ENCODE measurements around the gene TESPA1. TPM values are rescaled to one million over a fixed set of nuclear protein-coding genes. Genes with fewer than 3 reads are reported as not detected.
A peak's percentile ranks its signal among the peaks of the same experiment; 100 is the strongest.
"Not testable (repeated sequence)": the region's sequence is repeated elsewhere in the genome, so short reads cannot be mapped to it uniquely, and the experiment has no call there.

Gene TESPA1
- total RNA-seq, 2 donors from 2014 or later: 0.47 to 0.74 TPM

- intact Hi-C loops (cut with DNase I): loop anchor here (5.0 to 10.0 kb wide), 2 partner anchors 232 to 254 kb away; no protein-coding TSS in a partner anchor
- no peak for DNase-seq
- ATAC-seq: no peak
Measured at GRCh38 chr12:54956322-54956721, 28.2 kb downstream of the TESPA1 start.

- ATAC-seq (no peak), DNase-seq (no peak)
- intact Hi-C loops (cut with DNase I): loop anchor here (5.0 to 10.0 kb wide), 2 partner anchors 230 to 252 kb away; no protein-coding TSS in a partner anchor
Measured at GRCh38 chr12:54954801-54955200, 29.8 kb downstream of the TESPA1 start.

GRCh38 chr12:54954228-54954627 lies 30.3 kb downstream of the TESPA1 start:
- ATAC-seq (no peak), DNase-seq (no peak)
- intact Hi-C loops (cut with DNase I): loop anchor here in 1 of 2 donors (10.0 kb wide), 1 partner anchor 229 kb away; no protein-coding TSS in a partner anchor

- ATAC-seq: no peak
- intact Hi-C loops (cut with DNase I): loop anchor here in 1 of 2 donors (10.0 kb wide), 1 partner anchor 225 kb away; no protein-coding TSS in a partner anchor
- DNase-seq: no peak
Measured at GRCh38 chr12:54950071-54950727, 34.4 kb downstream of the TESPA1 start.

- ATAC-seq: peak in 1 of 2 donors; percentile 38
- intact Hi-C loops (cut with DNase I): no loop called here
Measured at GRCh38 chr12:54949073-54949711, 35.4 kb downstream of the TESPA1 start.

GRCh38 chr12:54948171-54948570 lies 36.4 kb downstream of the TESPA1 start:
- ATAC-seq (no peak), DNase-seq (no peak)
- intact Hi-C loops (cut with DNase I): no loop called here

More at GRCh38 chr12:54949073-54949711, 35.4 kb downstream of the TESPA1 start:
- no peak for DNase-seq

- DNase-seq: no peak
- no peak for ATAC-seq
- intact Hi-C loops (cut with DNase I): no loop called here
Measured at GRCh38 chr12:54945082-54945481, 39.5 kb downstream of the TESPA1 start.

- ATAC-seq; intact Hi-C loops (cut with DNase I); DNase-seq: not testable (repeated sequence)
Measured at GRCh38 chr12:54943292-54943691, 41.3 kb downstream of the TESPA1 start.

- intact Hi-C loops (cut with DNase I): no loop called here
- DNase-seq (no peak), ATAC-seq (no peak)
Measured at GRCh38 chr12:54941659-54942058, 42.9 kb downstream of the TESPA1 start.

GRCh38 chr12:54940727-54941315 lies 43.7 kb downstream of the TESPA1 start:
- ATAC-seq (peak in 1 of 2 donors; percentile 40), DNase-seq (no peak)
- intact Hi-C loops (cut with DNase I): no loop called here

- DNase-seq: no peak
- intact Hi-C loops (cut with DNase I): no loop called here
- no peak for ATAC-seq
Measured at GRCh38 chr12:54937929-54938328, 46.6 kb downstream of the TESPA1 start.

- no peak for ATAC-seq
- intact Hi-C loops (cut with DNase I): no loop called here
Measured at GRCh38 chr12:54937376-54937775, 47.2 kb downstream of the TESPA1 start.

GRCh38 chr12:54936736-54937135 lies 47.8 kb downstream of the TESPA1 start:
- ATAC-seq (no peak), DNase-seq (no peak)
- intact Hi-C loops (cut with DNase I): no loop called here

More at GRCh38 chr12:54937376-54937775, 47.2 kb downstream of the TESPA1 start:
- no peak for DNase-seq

GRCh38 chr12:54935235-54935951 lies 49.2 kb downstream of the TESPA1 start:
- intact Hi-C loops (cut with DNase I): no loop called here
- DNase-seq (no peak), ATAC-seq (peak in 1 of 2 donors; percentile 74)

GRCh38 chr12:54934419-54934818 lies 50.1 kb downstream of the TESPA1 start:
- no peak for DNase-seq
- intact Hi-C loops (cut with DNase I): no loop called here
- ATAC-seq: no peak

- intact Hi-C loops (cut with DNase I): no loop called here
- DNase-seq (no peak), ATAC-seq (peak in 1 of 2 donors; percentile 32)
Measured at GRCh38 chr12:54933376-54933775, 51.2 kb downstream of the TESPA1 start.

GRCh38 chr12:54932691-54933090 lies 51.9 kb downstream of the TESPA1 start:
- intact Hi-C loops (cut with DNase I): no loop called here
- DNase-seq (no peak), ATAC-seq (no peak)

GRCh38 chr12:54932038-54932437 lies 52.5 kb downstream of the TESPA1 start:
- ATAC-seq: no peak
- DNase-seq: no peak
- intact Hi-C loops (cut with DNase I): no loop called here

GRCh38 chr12:54929998-54930397 lies 54.6 kb downstream of the TESPA1 start:
- intact Hi-C loops (cut with DNase I): no loop called here
- ATAC-seq: no peak
- no peak for DNase-seq

- intact Hi-C loops (cut with DNase I): no loop called here
- DNase-seq (no peak), ATAC-seq (no peak)
Measured at GRCh38 chr12:54926246-54926645, 58.3 kb downstream of the TESPA1 start.

Data from left cardiac atrium (tissue), 4 donors.